ENCODE measurements around the gene TXNDC5. TPM values are rescaled to one million over a fixed set of nuclear protein-coding genes. Genes with fewer than 3 reads are reported as not detected.

The TXNDC5 gene
- total and polyA plus RNA-seq, 2 of the 13 experiments (the other 11 are each of a cell fraction or from before 2014, with no cell fraction given), result 287 to 578 TPM

- no peak for TF ChIP-seq ZBTB37 (CRISPR knock-in tag; IDR thresholded peaks at IDR 0.05)
- TF ChIP-seq SMC3 (IDR thresholded peaks at IDR 0.05; ENCODE audit: low read length), result no peak
- TF ChIP-seq ZNF570 (CRISPR knock-in tag; IDR thresholded peaks at IDR 0.05; ENCODE audit: borderline replicate concordance), result no peak
- no peak for TF ChIP-seq ZNF407 (CRISPR knock-in tag; IDR thresholded peaks at IDR 0.05; ENCODE audit: not compliant biosample characterization)
- peak; percentile 16 for TF ChIP-seq POLR2AphosphoS5 (IDR thresholded peaks at IDR 0.05; ENCODE audit: low read depth, low read length)
- no peak for TF ChIP-seq ZNF781 (CRISPR knock-in tag; IDR thresholded peaks at IDR 0.05; ENCODE audit: borderline replicate concordance, not compliant biosample characterization)
- TF ChIP-seq AGO2 (optimal IDR thresholded peaks at IDR 0.05; ENCODE audit: low read depth, low read length), result peak; percentile 29
- no peak for TF ChIP-seq REPIN1 (CRISPR knock-in tag; IDR thresholded peaks at IDR 0.05; ENCODE audit: borderline replicate concordance, low read depth)
- no peak for TF ChIP-seq ZC3H4 (CRISPR knock-in tag; IDR thresholded peaks at IDR 0.05; ENCODE audit: borderline replicate concordance)
- no peak for TF ChIP-seq CREM (IDR thresholded peaks at IDR 0.05)
- no peak for TF ChIP-seq CREM (CRISPR knock-in tag; IDR thresholded peaks at IDR 0.05)
Measured at GRCh38 chr6:7879980-7880717, 30.4 kb downstream of the TXNDC5 start (continued).

All from HepG2 (cell line).